H1 (cell line): ENCODE measurements around the gene NWD2. TPM values are rescaled to one million over a fixed set of nuclear protein-coding genes. Genes with fewer than 3 reads are reported as not detected.

Source experiments
- CTCF ChIA-PET: fragments of 300-600 bp; sonication (Branson Sonifier 250); formaldehyde crosslinking; loops from one replicate; lab custom pipeline; 2021; ENCODE audit not compliant: partially characterized antibody; lab: Charles Lee
- POLR2A ChIA-PET: fragments of 300-600 bp; sonication (Branson Sonifier 250); formaldehyde crosslinking; loops from one replicate; lab custom pipeline; 2021; ENCODE audit warnings: inconsistent platforms; ENCODE audit not compliant: partially characterized antibody; lab: Charles Lee
- DNase-seq, 2 experiments: peaks; one replicate each; pipeline versions ENCODE4 v3.0.0 to v3.0.0-alpha.2; 2010 to 2022; ENCODE audit warnings: low spot score in 2 of 2, low read depth in 1 of 2, mixed read lengths in 1 of 2
- FAIRE-seq: peaks from 2 replicates; lab custom pipeline; 2011; peaks lifted over from hg19 to GRCh38; lab: Jason Lieb, UNC
- H2AFZ ChIP-seq: 2 replicates; pipeline ENCODE4 v1.8.1; 2012; ENCODE audit warnings: low read length, inconsistent platforms
- H2AK5ac ChIP-seq: 2 replicates; pipeline ENCODE4 v1.6.1; 2013; ENCODE audit warnings: low read depth, low read length
- H2BK120ac ChIP-seq: replicated peaks from 2 replicates; pipeline ENCODE3; 2013; ENCODE audit warnings: low read depth, low read length, inconsistent platforms
- H2BK12ac ChIP-seq: 2 replicates; pipeline ENCODE4 v1.6.1; 2013; ENCODE audit warnings: low read depth, low read length
- H2BK15ac ChIP-seq: 2 replicates; pipeline ENCODE4 v1.6.1; 2013; ENCODE audit warnings: low read length
- H2BK20ac ChIP-seq: 2 replicates; pipeline ENCODE4 v1.6.1; 2013; ENCODE audit warnings: low read length
- H2BK5ac ChIP-seq: 2 replicates; pipeline ENCODE4 v1.6.1; 2013; ENCODE audit warnings: low read depth, low read length
- H3K14ac ChIP-seq: 2 replicates; pipeline ENCODE4 v1.6.1; 2013; ENCODE audit warnings: inconsistent platforms; ENCODE audit not compliant: insufficient read length
- H3K18ac ChIP-seq: 2 replicates; pipeline ENCODE4 v1.6.1; 2013; ENCODE audit warnings: low read length; ENCODE audit errors: extremely low read depth
- H3K23ac ChIP-seq: 2 replicates; pipeline ENCODE4 v1.6.1; 2013; ENCODE audit warnings: inconsistent platforms; ENCODE audit not compliant: insufficient read length
- H3K23me2 ChIP-seq: 2 replicates; pipeline ENCODE4 v1.6.1; 2013; ENCODE audit warnings: low read depth, low read length
- H3K27ac ChIP-seq: 2 replicates; pipeline ENCODE4 v1.6.1; 2011; ENCODE audit warnings: low read depth, low read length, inconsistent platforms
- H3K27me3 ChIP-seq, 4 experiments: replicated peaks in 1 of 4; 1 replicate in 1 of 4; 2 replicates in 3 of 4; pipeline versions ENCODE4 v1.6.1 to v1.8.1; 2011 to 2013; ENCODE audit warnings: low read length in 3 of 4, mild to moderate bottlenecking in 3 of 4, inconsistent platforms in 2 of 4, mixed read lengths in 2 of 4, moderate library complexity in 1 of 4; ENCODE audit not compliant: control insufficient read depth in 3 of 4, insufficient read depth in 3 of 4; ENCODE audit errors: extremely low read depth in 1 of 4
- H3K36me3 ChIP-seq, 4 experiments: 2 replicates each; pipeline versions ENCODE4 v1.6.1 to v1.8.1; 2011 to 2013; ENCODE audit warnings: mild to moderate bottlenecking in 4 of 4, low read length in 3 of 4, moderate library complexity in 2 of 4, control low read depth in 1 of 4, inconsistent platforms in 1 of 4; ENCODE audit not compliant: insufficient read depth in 4 of 4, control insufficient read depth in 2 of 4
- H3K4ac ChIP-seq: replicated peaks from 2 replicates; pipeline ENCODE3; 2013; ENCODE audit warnings: low read length, low read depth, mixed read lengths, inconsistent platforms; ENCODE audit not compliant: insufficient read length
- H3K4me1 ChIP-seq, 4 experiments: replicated peaks in 1 of 4; 1 replicate in 1 of 4; 2 replicates in 3 of 4; pipeline versions ENCODE4 v1.6.1 to v1.8.1; 2011 to 2013; ENCODE audit warnings: low read length in 3 of 4, inconsistent platforms in 2 of 4, mixed read lengths in 1 of 4; ENCODE audit not compliant: insufficient read depth in 4 of 4, control insufficient read depth in 3 of 4
- H3K4me2 ChIP-seq, 2 experiments: 2 replicates each; pipeline versions ENCODE4 v1.6.1 to v1.8.1; 2011 to 2013; ENCODE audit warnings: low read depth in 2 of 2, low read length in 2 of 2, control low read depth in 1 of 2, inconsistent platforms in 1 of 2, mild to moderate bottlenecking in 1 of 2; ENCODE audit not compliant: insufficient read depth in 1 of 2
- H3K4me3 ChIP-seq, 4 experiments: fragments of 200-600, 300-600 bp in 1 of 4; sonication (generic), shearing (Covaris generic), sonication (Bioruptor Twin) in 1 of 4; 2 replicates each; pipeline versions ENCODE4 v1.5.1 to v1.8.1; 2011 to 2016; ENCODE audit warnings: low read length in 4 of 4, low read depth in 3 of 4, control low read depth in 2 of 4, inconsistent platforms in 2 of 4, mild to moderate bottlenecking in 2 of 4, mixed read lengths in 1 of 4, moderate library complexity in 1 of 4; ENCODE audit not compliant: insufficient read depth in 2 of 4; ENCODE audit errors: extremely low read depth in 1 of 4
- H3K56ac ChIP-seq: replicated peaks from 2 replicates; pipeline ENCODE3; 2013; ENCODE audit warnings: low read depth, mild to moderate bottlenecking, mixed read lengths, low read length, inconsistent platforms; ENCODE audit not compliant: insufficient read length
- H3K79me1 ChIP-seq: 2 replicates; pipeline ENCODE4 v1.6.1; 2013; ENCODE audit warnings: low read depth, low read length, control low read depth
- H3K79me2 ChIP-seq, 2 experiments: 2 replicates each; pipeline versions ENCODE4 v1.6.1 to v1.8.1; 2012 to 2013; ENCODE audit warnings: low read length in 2 of 2, mild to moderate bottlenecking in 2 of 2, inconsistent platforms in 1 of 2; ENCODE audit not compliant: insufficient read depth in 2 of 2, control insufficient read depth in 1 of 2
- H3K9ac ChIP-seq, 4 experiments: replicated peaks in 1 of 4; 1 replicate in 1 of 4; 2 replicates in 3 of 4; pipeline versions ENCODE4 v1.6.1 to v1.8.1; 2011 to 2013; ENCODE audit warnings: low read depth in 3 of 4, low read length in 3 of 4, control low read depth in 2 of 4, mild to moderate bottlenecking in 2 of 4, moderate library complexity in 2 of 4, inconsistent platforms in 1 of 4; ENCODE audit errors: extremely low read depth in 1 of 4
- H3K9me3 ChIP-seq, 2 experiments: 2 replicates each; pipeline versions ENCODE4 v1.6.1 to v1.8.1; 2012 to 2013; ENCODE audit warnings: mild to moderate bottlenecking in 2 of 2, moderate library complexity in 2 of 2, control low read depth in 1 of 2, inconsistent platforms in 1 of 2, low read depth in 1 of 2, low read length in 1 of 2, mixed read lengths in 1 of 2; ENCODE audit not compliant: insufficient read depth in 2 of 2
- H4K20me1 ChIP-seq, 2 experiments: replicated peaks in 1 of 2; 2 replicates each; pipeline versions ENCODE3 to v1.8.1; 2011 to 2013; ENCODE audit warnings: inconsistent platforms in 2 of 2, low read length in 2 of 2, mild to moderate bottlenecking in 1 of 2; ENCODE audit not compliant: insufficient read depth in 2 of 2, control insufficient read depth in 1 of 2
- H4K5ac ChIP-seq: 2 replicates; pipeline ENCODE4 v1.6.1; 2013; ENCODE audit warnings: low read length, low read depth, mixed read lengths, inconsistent platforms; ENCODE audit not compliant: insufficient read length
- H4K8ac ChIP-seq: 2 replicates; pipeline ENCODE4 v1.8.0; 2013; ENCODE audit warnings: mild to moderate bottlenecking, moderate library complexity, low read length, inconsistent platforms; ENCODE audit not compliant: insufficient read depth; ENCODE audit errors: extremely low read depth
- H4K91ac ChIP-seq: replicated peaks from 2 replicates; pipeline ENCODE3; 2013; ENCODE audit warnings: low read length, mixed read lengths, inconsistent platforms; ENCODE audit not compliant: insufficient read length
- BCL11A ChIP-seq, 2 experiments: IDR thresholded peaks; one replicate each; pipeline ENCODE4 v1.6.1; 2011; ENCODE audit warnings: low read depth in 2 of 2, low read length in 2 of 2, mild to moderate bottlenecking in 2 of 2
- JUN ChIP-seq: IDR thresholded peaks from 2 replicates; pipeline ENCODE4 v1.6.1; 2011; ENCODE audit warnings: low read depth, mild to moderate bottlenecking, improper control_type of control experiment, low read length
- WGBS, 2 experiments: shearing (Covaris generic) in 1 of 2; methylation state at CpG; one replicate each; pipeline versions ENCODE4 v1.1.6 to v1.1.7; 2013 to 2015; ENCODE audit warnings: low lambda C conversion rate in 2 of 2, mixed read lengths in 2 of 2, inconsistent platforms in 1 of 2, low coverage in 1 of 2, missing lambda C conversion rate in 1 of 2; ENCODE audit not compliant: insufficient replicate concordance in 2 of 2, insufficient coverage in 1 of 2, insufficient read length in 1 of 2; ENCODE audit errors: extremely low coverage in 1 of 2, missing lambda C conversion rate in 1 of 2; 5-methylcytosine and 5-hydroxymethylcytosine counted together
- polyA plus RNA-seq, 7 experiments: library from polyadenylated mRNA; depleted of rRNA in 3 of 7; stranded (reverse) in 5 of 7; unstranded in 2 of 7; fragments of >200 nt in 5 of 7; fragments of 200-250 nt in 2 of 7; gene quantifications; 1 replicate in 5 of 7; 2 replicates in 1 of 7; 4 replicates in 1 of 7; pipeline versions ENCODE4 v1.2.1 to v1.2.3, GENCODE V29; 2011 to 2013; ENCODE audit warnings: missing spikeins in 2 of 7, mixed read lengths in 2 of 7
- total RNA-seq: library from RNA; stranded (reverse); fragmentation: NEBNext Ultra II Directional; extraction: Animal tissue kit (Norgen Biotek cat#: 25700); gene quantifications from 2 replicates; pipeline ENCODE4 v1.2.1, GENCODE V29; 2021

NWD2 gene
- total and polyA plus RNA-seq, 2 of the 8 experiments (the other 6 are each of a cell fraction or from before 2014, with no cell fraction given), result under 0.01 TPM; not detected in 1

- Histone ChIP-seq H3K79me2 (no peaks in the 10 kb centered on the region), H2BK15ac (no peak overlapping the region), H3K18ac (no peak overlapping the region), H4K20me1 (no peaks in the 10 kb centered on the region), H3K14ac (no peak overlapping the region), H2BK120ac (no peak overlapping the region), H2AK5ac (no peak overlapping the region), H3K27me3 (no peaks in the 10 kb centered on the region; a peak in 1 of 7 replicates), H2BK5ac (no peak overlapping the region), H2BK12ac (no peak overlapping the region), H2AFZ (no peak overlapping the region), H3K4me3 (no peak overlapping the region), H3K9ac (no peak overlapping the region), H3K23ac (no peak overlapping the region), H4K91ac (no peak overlapping the region), H3K4me1 (no peaks in the 10 kb centered on the region), H2BK20ac (no peak overlapping the region), H3K56ac (no peak overlapping the region), H3K79me1 (no peaks in the 10 kb centered on the region), H4K8ac (no peak overlapping the region), H4K5ac (no peak overlapping the region), H3K36me3 (no peaks in the 10 kb centered on the region), H3K9me3 (no peaks in the 10 kb centered on the region), H3K27ac (no peak overlapping the region), H3K23me2 (no peaks in the 10 kb centered on the region), H3K4me2 (no peak overlapping the region), H3K4ac (no peak overlapping the region)
- FAIRE-seq, result no peak
- ChIA-PET CTCF (interaction anchor here (0.8 to 1.6 kb wide), 3 partner anchors 12 to 24 kb away, joined by 3 to 4 read pairs (median 3); no protein-coding TSS in a partner anchor), POLR2A (no interaction called here)
- no peak for TF ChIP-seq JUN
- TF ChIP-seq BCL11A (IDR thresholded peaks at IDR 0.05; ENCODE audit: low read depth in 2 of 2, low read length in 2 of 2), result no peak
- no peak for DNase-seq
- WGBS, 2 experiments, result 96 to 100% methylated on average over 2 to 3 of the region's 3 CpGs
Observed at GRCh38 chr4:37220685-37221084, 23.9 kb upstream of the NWD2 start.
